ENCODE results near the gene PLCH1.

PLCH1 gene

GRCh38 chr3:155675094-155675493 lies 69.8 kb downstream of the PLCH1 start:
- no peak for TF ChIP-seq CTCF (IDR thresholded peaks at IDR 0.05; ENCODE audit: control insufficient read depth, extremely low read depth, insufficient read depth)

GRCh38 chr3:155673421-155673820 lies 71.5 kb downstream of the PLCH1 start:
- DNase-seq (ENCODE audit: low read depth), result no peak
- H3K4me3 ChIP-seq (ENCODE audit: low read depth, low read length), result no peak overlapping the region
- no peak for TF ChIP-seq CTCF (IDR thresholded peaks at IDR 0.05; ENCODE audit: control insufficient read depth, extremely low read depth, insufficient read depth)

More at GRCh38 chr3:155675094-155675493, 69.8 kb downstream of the PLCH1 start:
- no peak overlapping the region for H3K4me3 ChIP-seq (ENCODE audit: low read depth, low read length)
- DNase-seq (ENCODE audit: low read depth), result no peak

- no peak for TF ChIP-seq CTCF (IDR thresholded peaks at IDR 0.05; ENCODE audit: control insufficient read depth, extremely low read depth, insufficient read depth)
- no peak for DNase-seq (ENCODE audit: low read depth)
- no peak overlapping the region for H3K4me3 ChIP-seq (ENCODE audit: low read depth, low read length)
Measured at GRCh38 chr3:155670335-155670734, 74.5 kb downstream of the PLCH1 start.

GRCh38 chr3:155667988-155668387 lies 76.9 kb downstream of the PLCH1 start:
- no peak for DNase-seq (ENCODE audit: low read depth)
- H3K4me3 ChIP-seq (ENCODE audit: low read depth, low read length), result no peak overlapping the region
- no peak for TF ChIP-seq CTCF (IDR thresholded peaks at IDR 0.05; ENCODE audit: control insufficient read depth, extremely low read depth, insufficient read depth)

- no peak for TF ChIP-seq CTCF (IDR thresholded peaks at IDR 0.05; ENCODE audit: control insufficient read depth, extremely low read depth, insufficient read depth)
- peak; percentile 56 for DNase-seq (ENCODE audit: low read depth)
- no peak overlapping the region for H3K4me3 ChIP-seq (ENCODE audit: low read depth, low read length)
Measured at GRCh38 chr3:155664925-155665695, 79.8 kb downstream of the PLCH1 start.

- TF ChIP-seq CTCF (IDR thresholded peaks at IDR 0.05; ENCODE audit: control insufficient read depth, extremely low read depth, insufficient read depth), result no peak
- DNase-seq (ENCODE audit: low read depth), result no peak
- H3K4me3 ChIP-seq (ENCODE audit: low read depth, low read length), result no peak overlapping the region
Measured at GRCh38 chr3:155663467-155664212, 81.2 kb downstream of the PLCH1 start.
